MCF 10A (cell line): Measurements from ENCODE around the gene BTBD2. TPM values are rescaled to one million over a fixed set of nuclear protein-coding genes. Genes with fewer than 3 reads are reported as not detected.

Experiments
- BruUV-seq: library from RNA; stranded (reverse); fragments of 400-500 nt; replicated peaks from 2 replicates; lab custom pipeline; 2021; lab: Mats Ljungman, UMichigan
- CTCF ChIA-PET: fragments of 300-600 bp; sonication (Branson Sonifier 250); formaldehyde crosslinking; extraction: SDS; loops from one replicate; lab custom pipeline; 2021; ENCODE audit warnings: antibody characterized with exemption, inconsistent platforms; lab: Yijun Ruan, JAX
- POLR2A ChIA-PET: fragments of 300-600, 350-650 bp; sonication (Branson Sonifier 250); formaldehyde crosslinking; extraction: SDS; loops from one replicate; lab custom pipeline; 2020; ENCODE audit warnings: antibody characterized with exemption, inconsistent platforms; lab: Yijun Ruan, JAX
- DNase-seq: peaks from one replicate; pipeline ENCODE4 v3.0.0-alpha.2; 2018; ENCODE audit not compliant: unreplicated experiment
- H3K27ac Mint-ChIP-seq: one replicate; pipeline ENCODE4 v1.8.0; 2022; ENCODE audit warnings: mild to moderate bottlenecking, low read depth, mixed read lengths; ENCODE audit not compliant: unreplicated experiment
- H3K27me3 Mint-ChIP-seq: one replicate; pipeline ENCODE4 v1.8.0; 2022; ENCODE audit warnings: mixed read lengths; ENCODE audit not compliant: insufficient read depth, unreplicated experiment
- H3K36me3 Mint-ChIP-seq: one replicate; pipeline ENCODE4 v1.8.0; 2022; ENCODE audit warnings: mild to moderate bottlenecking, moderate library complexity, mixed read lengths; ENCODE audit not compliant: insufficient read depth, unreplicated experiment
- H3K4me1 Mint-ChIP-seq: one replicate; pipeline ENCODE4 v1.8.0; 2022; ENCODE audit warnings: mixed read lengths; ENCODE audit not compliant: insufficient read depth, unreplicated experiment
- H3K4me3 Mint-ChIP-seq: one replicate; pipeline ENCODE4 v1.8.0; 2022; ENCODE audit warnings: mild to moderate bottlenecking, moderate library complexity, mixed read lengths; ENCODE audit not compliant: unreplicated experiment
- H3K9me3 Mint-ChIP-seq: one replicate; pipeline ENCODE4 v1.8.0; 2022; ENCODE audit warnings: mixed read lengths; ENCODE audit not compliant: unreplicated experiment
- intact Hi-C: fragments of 100-400 bp; cut with micrococcal nuclease; formaldehyde crosslinking; loops from 2 replicates; pipeline ENCODE4 v1.14.1; 2022
- total RNA-seq: library from RNA; stranded (reverse); gene quantifications from 2 replicates; pipeline ENCODE4 v1.2.3, GENCODE V29; 2022
- TF ChIP-seq, protein P1 (sequence below): fragments of 200-600 bp; IDR thresholded peaks from one replicate; pipeline ENCODE4 v1.8.0; 2022; ENCODE audit warnings: antibody characterized with exemption, mild to moderate bottlenecking; ENCODE audit not compliant: unreplicated experiment

Gene BTBD2
- total RNA-seq, 1 experiment from 2014 or later: 53.1 TPM

DNA sequence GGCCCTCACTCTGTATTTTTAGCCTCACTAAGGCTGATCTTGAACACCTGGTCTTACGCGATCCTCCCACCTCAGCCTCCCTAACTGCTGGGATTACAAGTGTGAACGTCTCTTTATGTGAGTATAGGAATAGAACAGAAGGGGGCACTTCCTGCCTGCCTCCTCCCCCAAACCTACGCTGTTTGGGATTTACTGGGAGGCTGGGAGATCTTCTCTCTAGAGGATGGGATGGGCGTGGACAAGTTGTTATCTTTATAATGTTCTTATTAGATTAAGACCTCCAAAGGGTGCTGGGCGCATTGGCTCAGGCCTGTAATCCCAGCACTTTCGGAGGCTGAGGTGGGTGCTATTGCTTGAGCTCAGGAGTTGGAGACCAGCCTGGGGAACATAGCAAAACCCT is 77.4 kb downstream of the BTBD2 start:
- TF ChIP-seq, protein P1, sequence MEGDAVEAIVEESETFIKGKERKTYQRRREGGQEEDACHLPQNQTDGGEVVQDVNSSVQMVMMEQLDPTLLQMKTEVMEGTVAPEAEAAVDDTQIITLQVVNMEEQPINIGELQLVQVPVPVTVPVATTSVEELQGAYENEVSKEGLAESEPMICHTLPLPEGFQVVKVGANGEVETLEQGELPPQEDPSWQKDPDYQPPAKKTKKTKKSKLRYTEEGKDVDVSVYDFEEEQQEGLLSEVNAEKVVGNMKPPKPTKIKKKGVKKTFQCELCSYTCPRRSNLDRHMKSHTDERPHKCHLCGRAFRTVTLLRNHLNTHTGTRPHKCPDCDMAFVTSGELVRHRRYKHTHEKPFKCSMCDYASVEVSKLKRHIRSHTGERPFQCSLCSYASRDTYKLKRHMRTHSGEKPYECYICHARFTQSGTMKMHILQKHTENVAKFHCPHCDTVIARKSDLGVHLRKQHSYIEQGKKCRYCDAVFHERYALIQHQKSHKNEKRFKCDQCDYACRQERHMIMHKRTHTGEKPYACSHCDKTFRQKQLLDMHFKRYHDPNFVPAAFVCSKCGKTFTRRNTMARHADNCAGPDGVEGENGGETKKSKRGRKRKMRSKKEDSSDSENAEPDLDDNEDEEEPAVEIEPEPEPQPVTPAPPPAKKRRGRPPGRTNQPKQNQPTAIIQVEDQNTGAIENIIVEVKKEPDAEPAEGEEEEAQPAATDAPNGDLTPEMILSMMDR: no peak
- H3K27ac Mint-ChIP-seq: no peak overlapping the region
- CTCF ChIA-PET: no interaction called here
- no TSS peak for BruUV-seq
- intact Hi-C loops: no loop called here
- peaks cover 6% of the 10 kb centered on the region for H3K4me1 Mint-ChIP-seq
- H3K4me3 Mint-ChIP-seq: no peak overlapping the region
- POLR2A ChIA-PET: no interaction called here
- H3K27me3 Mint-ChIP-seq: no peaks in the 10 kb centered on the region
- peaks cover 4% of the 10 kb centered on the region for H3K36me3 Mint-ChIP-seq
- H3K9me3 Mint-ChIP-seq: no peaks in the 10 kb centered on the region
- DNase-seq: no peak

DNA sequence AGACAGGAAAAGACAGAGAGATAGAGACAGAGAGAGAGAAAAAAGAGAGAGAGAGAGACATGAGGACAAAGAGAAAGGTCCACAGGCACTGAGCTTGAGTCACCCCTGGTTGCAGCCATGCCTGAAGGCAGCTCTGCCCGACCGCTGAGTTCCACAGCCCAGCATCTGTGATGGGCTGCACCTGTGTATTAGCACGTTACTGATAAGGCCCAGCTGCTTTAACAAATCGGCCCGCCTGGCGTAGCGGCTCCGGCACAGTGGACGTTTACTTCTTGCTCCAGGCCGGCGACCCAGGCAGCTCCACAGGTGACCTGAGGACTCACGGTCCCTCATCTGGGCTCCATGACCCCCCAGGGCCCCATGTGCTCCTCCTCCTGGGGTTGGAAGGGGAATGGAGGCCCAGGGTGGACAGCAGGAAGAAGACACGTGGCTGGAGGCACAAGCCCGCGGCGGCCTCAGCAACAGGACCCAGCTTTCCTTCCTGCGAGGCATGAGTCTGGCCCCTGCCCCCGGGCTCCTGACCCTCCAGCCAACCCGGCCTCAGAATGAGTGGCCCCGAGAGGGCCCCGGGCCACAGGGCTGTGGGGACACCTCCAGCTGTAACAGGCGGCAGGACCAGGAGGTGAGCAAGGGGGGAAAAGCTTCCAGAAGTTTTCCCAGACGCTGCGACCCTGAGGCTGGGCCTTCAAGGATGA is 78.5 kb downstream of the BTBD2 start:
- CTCF ChIA-PET: interaction anchor here (0.6 to 0.7 kb wide), 2 partner anchors 99 to 692 kb away, joined by 3 to 5 read pairs; no protein-coding TSS in a partner anchor
- H3K36me3 Mint-ChIP-seq: peaks cover 4% of the 10 kb centered on the region
- TF ChIP-seq, protein P1: no peak
- no peaks in the 10 kb centered on the region for H3K4me1 Mint-ChIP-seq
- no peak for DNase-seq
- no peaks in the 10 kb centered on the region for H3K9me3 Mint-ChIP-seq
- intact Hi-C loops: no loop called here
- POLR2A ChIA-PET: interaction anchor here (1.7 kb wide), 1 partner anchor 31 kb away, joined by 4 read pairs; no protein-coding TSS in a partner anchor
- H3K4me3 Mint-ChIP-seq: no peak overlapping the region
- no peak overlapping the region for H3K27ac Mint-ChIP-seq
- H3K27me3 Mint-ChIP-seq: no peaks in the 10 kb centered on the region
- BruUV-seq: no TSS peak

DNA sequence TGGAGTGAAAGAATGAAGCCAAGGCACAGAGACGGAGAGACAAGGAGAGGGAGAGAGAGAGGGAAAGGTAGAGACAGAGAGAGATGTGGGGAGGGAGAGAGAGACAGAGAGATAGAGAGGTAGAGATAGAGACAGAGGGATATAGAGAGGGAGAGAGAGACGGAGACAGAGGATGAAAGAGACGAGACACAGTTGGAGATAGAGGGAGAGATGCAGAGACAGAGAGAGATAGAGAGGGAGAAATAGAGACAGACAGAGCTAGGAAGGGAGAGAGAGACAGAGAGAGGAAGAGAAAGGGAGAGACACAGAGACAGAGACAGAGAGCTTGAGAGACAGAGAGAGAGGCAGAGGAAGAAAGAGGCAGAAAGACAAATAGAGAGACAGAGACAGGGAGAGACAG is 79.1 kb downstream of the BTBD2 start:
- Mint-ChIP-seq H3K4me3 (no peak overlapping the region), H3K9me3 (no peaks in the 10 kb centered on the region), H3K27ac (no peak overlapping the region), H3K4me1 (no peaks in the 10 kb centered on the region), H3K27me3 (no peaks in the 10 kb centered on the region), H3K36me3 (peaks cover 4% of the 10 kb centered on the region)
- CTCF ChIA-PET: interaction anchor here (0.8 kb wide), 1 partner anchor 32 kb away, joined by 3 read pairs; no protein-coding TSS in a partner anchor
- intact Hi-C loops: no loop called here
- POLR2A ChIA-PET: interaction anchor here (0.5 to 1.7 kb wide), 2 partner anchors 30 to 179 kb away, joined by 3 to 4 read pairs; no protein-coding TSS in a partner anchor
- TF ChIP-seq, protein P1: no peak
- no peak for DNase-seq
- no TSS peak for BruUV-seq

DNA sequence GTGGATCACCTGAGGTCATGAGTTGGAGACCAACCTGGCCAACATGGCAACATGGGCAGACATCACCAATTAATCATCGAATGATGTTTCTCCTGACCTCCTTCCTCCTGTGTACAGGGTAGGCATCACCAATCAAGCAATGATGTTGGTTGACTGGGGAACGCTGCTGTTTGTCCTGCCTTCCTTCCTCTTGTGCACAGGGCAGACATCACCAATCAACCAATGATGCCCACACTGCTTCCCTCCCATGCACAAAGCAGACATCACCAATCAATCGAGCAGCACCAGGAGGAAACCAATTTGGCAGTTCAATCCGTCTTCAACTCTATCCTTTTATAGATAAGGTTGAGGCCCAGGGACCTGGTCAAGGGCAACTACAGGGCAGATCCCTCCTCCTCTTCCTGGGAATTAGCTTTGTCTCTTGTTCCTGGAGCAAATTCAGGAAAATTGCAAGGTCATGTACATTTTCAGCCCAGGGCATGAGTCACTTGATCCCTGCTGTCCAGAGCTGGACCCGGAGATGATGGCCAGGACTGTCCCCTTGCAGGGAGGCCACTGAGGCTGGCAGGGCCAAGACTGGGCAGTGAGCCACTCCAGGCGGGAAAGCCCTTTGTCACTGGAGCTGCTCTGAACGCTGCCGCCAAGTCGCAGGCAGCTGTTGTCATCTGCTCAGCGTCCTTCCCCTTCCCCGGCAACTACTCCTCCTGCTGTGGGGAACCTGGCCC is 79.9 kb downstream of the BTBD2 start:
- intact Hi-C loops: no loop called here
- BruUV-seq: no TSS peak
- Mint-ChIP-seq H3K9me3 (no peaks in the 10 kb centered on the region), H3K36me3 (peaks cover 4% of the 10 kb centered on the region), H3K4me1 (no peaks in the 10 kb centered on the region), H3K27me3 (no peaks in the 10 kb centered on the region), H3K27ac (no peak overlapping the region), H3K4me3 (no peak overlapping the region)
- ChIA-PET POLR2A (interaction anchor here (1.7 kb wide), 1 partner anchor 29 kb away, joined by 4 read pairs; no protein-coding TSS in a partner anchor), CTCF (interaction anchor here (0.7 to 0.8 kb wide), 2 partner anchors 32 to 86 kb away, joined by 3 read pairs; no protein-coding TSS in a partner anchor)
- peak; percentile 27 for DNase-seq
- TF ChIP-seq, protein P1: no peak
